WTC11 (cell line): ENCODE data around the gene E2F4.

ENCODE experiments used
- AFF4 ChIP-seq: sonication (generic); formaldehyde crosslinking; IDR thresholded peaks from 2 replicates; pipeline ENCODE4 v1.8.1; 2023; ENCODE audit warnings: mild to moderate bottlenecking, missing genetic modification reagents, borderline replicate concordance
- ATF3 ChIP-seq: sonication (generic); formaldehyde crosslinking; conservative IDR thresholded peaks from 2 replicates; pipeline ENCODE4 v1.8.1; 2022; ENCODE audit warnings: mild to moderate bottlenecking, missing genetic modification reagents
- CREM ChIP-seq: sonication (generic); formaldehyde crosslinking; IDR thresholded peaks from 2 replicates; pipeline ENCODE4 v1.8.1; 2022; ENCODE audit warnings: mild to moderate bottlenecking, missing genetic modification reagents, moderate library complexity
- CTCF ChIP-seq: fragments of 200-600 bp; IDR thresholded peaks from 2 replicates; pipeline ENCODE4 v1.8.0; 2022; ENCODE audit warnings: antibody characterized with exemption
- ESRRA ChIP-seq: sonication (generic); formaldehyde crosslinking; IDR thresholded peaks from 2 replicates; pipeline ENCODE4 v1.8.1; 2022; ENCODE audit warnings: mild to moderate bottlenecking, missing genetic modification reagents, borderline replicate concordance
- FOXK1 ChIP-seq: sonication (generic); formaldehyde crosslinking; IDR thresholded peaks from 2 replicates; pipeline ENCODE4 v1.8.0; 2022; ENCODE audit warnings: mild to moderate bottlenecking, moderate library complexity, missing genetic modification reagents
- FOXP1 ChIP-seq: sonication (generic); formaldehyde crosslinking; IDR thresholded peaks from 2 replicates; pipeline ENCODE4 v1.8.0; 2022; ENCODE audit warnings: missing genetic modification reagents, mild to moderate bottlenecking, moderate library complexity, borderline replicate concordance
- MXD4 ChIP-seq: fragments of 250-450 bp; sonication (Bioruptor Pico); IDR thresholded peaks from 2 replicates; pipeline ENCODE4 v1.8.0; 2021; ENCODE audit warnings: mild to moderate bottlenecking, moderate library complexity, borderline replicate concordance
- NFYB ChIP-seq: sonication (generic); formaldehyde crosslinking; conservative IDR thresholded peaks from 2 replicates; pipeline ENCODE4 v1.8.0; 2022; ENCODE audit warnings: low read depth, missing genetic modification reagents
- RELA ChIP-seq: sonication (generic); formaldehyde crosslinking; IDR thresholded peaks from 2 replicates; pipeline ENCODE4 v1.8.1; 2022; ENCODE audit warnings: missing genetic modification reagents, mild to moderate bottlenecking, borderline replicate concordance
- SMAD3 ChIP-seq: sonication (generic); formaldehyde crosslinking; IDR thresholded peaks from 2 replicates; pipeline ENCODE4 v1.8.0; 2022; ENCODE audit warnings: missing genetic modification reagents, mild to moderate bottlenecking, borderline replicate concordance
- TP53 ChIP-seq: sonication (generic); formaldehyde crosslinking; IDR thresholded peaks from 2 replicates; pipeline ENCODE4 v1.8.1; 2023; ENCODE audit warnings: mild to moderate bottlenecking, missing genetic modification reagents
- ZBTB43 ChIP-seq: sonication (generic); formaldehyde crosslinking; IDR thresholded peaks from 2 replicates; pipeline ENCODE4 v1.8.1; 2023; ENCODE audit warnings: mild to moderate bottlenecking, missing genetic modification reagents

GRCh38 chr16:67212766-67213165, 20.8 kb downstream of the E2F4 start:
- TF ChIP-seq FOXK1 (CRISPR knock-in tag) (no peak), CTCF (no peak), ZBTB43 (CRISPR knock-in tag) (no peak), NFYB (no peak), TP53 (CRISPR knock-in tag) (no peak), ATF3 (CRISPR knock-in tag) (no peak), MXD4 (CRISPR knock-in tag) (no peak), CREM (CRISPR knock-in tag) (no peak), SMAD3 (CRISPR knock-in tag) (no peak), RELA (CRISPR knock-in tag) (no peak), AFF4 (CRISPR knock-in tag) (no peak), FOXP1 (CRISPR knock-in tag) (no peak), ESRRA (CRISPR knock-in tag) (no peak)
